IMR-90 (cell line): Measurements from ENCODE around the gene CARMIL1. TPM values are rescaled to one million over a fixed set of nuclear protein-coding genes. Genes with fewer than 3 reads are reported as not detected.

Experiments
- ATAC-seq: fragments of 200-7000 bp; cut with Tn5 transposase; 2 replicates; pipeline ENCODE4 v1.9.1; 2020; ENCODE audit warnings: low read depth, mild to moderate bottlenecking, moderate library complexity
- BruUV-seq: library from RNA; stranded (reverse); fragments of 400-500 nt; replicated peaks from 2 replicates; lab custom pipeline; 2021; lab: Mats Ljungman, UMichigan
- CTCF ChIA-PET: fragments of 300-600 bp; formaldehyde crosslinking; extraction: SDS; loops from one replicate; lab custom pipeline; 2021; ENCODE audit warnings: antibody characterized with exemption; lab: Yijun Ruan, JAX
- POLR2A ChIA-PET: fragments of 300-600 bp; sonication (Branson Sonifier 250); formaldehyde crosslinking; loops from one replicate; lab custom pipeline; 2022; ENCODE audit warnings: antibody characterized with exemption; ENCODE audit not compliant: unreplicated experiment; lab: Charles Lee
- DNase-seq: peaks from one replicate; pipeline ENCODE4 v3.0.0; 2013
- H2AFZ ChIP-seq: replicated peaks from 2 replicates; pipeline ENCODE3; 2013; ENCODE audit warnings: low read length, mild to moderate bottlenecking; ENCODE audit not compliant: poor library complexity
- H2AK5ac ChIP-seq: 2 replicates; pipeline ENCODE4 v1.6.1; 2013; ENCODE audit warnings: low read depth, low read length, inconsistent platforms
- H2AK9ac ChIP-seq: replicated peaks from 2 replicates; pipeline ENCODE3; 2013; ENCODE audit warnings: mild to moderate bottlenecking, low read depth, low read length, moderate library complexity; ENCODE audit not compliant: poor library complexity
- H2BK120ac ChIP-seq: 2 replicates; pipeline ENCODE4 v1.6.1; 2013; ENCODE audit warnings: low read depth, low read length, inconsistent platforms
- H2BK15ac ChIP-seq: 3 replicates; pipeline ENCODE4 v1.6.1; 2013; ENCODE audit warnings: low read depth, low read length, inconsistent platforms
- H2BK20ac ChIP-seq: 2 replicates; pipeline ENCODE4 v1.6.1; 2013; ENCODE audit warnings: low read depth, mild to moderate bottlenecking, inconsistent platforms, low read length, moderate library complexity
- H2BK5ac ChIP-seq: 2 replicates; pipeline ENCODE4 v1.6.1; 2013; ENCODE audit warnings: mild to moderate bottlenecking, low read depth, low read length, inconsistent platforms; ENCODE audit not compliant: poor library complexity, severe bottlenecking
- H3K14ac ChIP-seq: replicated peaks from 2 replicates; pipeline ENCODE4 v1.6.1; 2013; ENCODE audit warnings: low read depth, low read length, inconsistent platforms
- H3K18ac ChIP-seq: 2 replicates; pipeline ENCODE4 v1.6.1; 2013; ENCODE audit warnings: low read depth, low read length, control low read depth
- H3K23ac ChIP-seq: 2 replicates; pipeline ENCODE4 v1.6.1; 2013; ENCODE audit warnings: low read depth, low read length, inconsistent platforms
- H3K27ac ChIP-seq: 2 replicates; pipeline ENCODE4 v1.5.1; 2013; ENCODE audit warnings: mild to moderate bottlenecking, control low read depth, low read length; ENCODE audit not compliant: insufficient read depth
- H3K27me3 ChIP-seq: 2 replicates; pipeline ENCODE4 v1.6.1; 2013; ENCODE audit warnings: low read length; ENCODE audit not compliant: control insufficient read depth, insufficient read depth
- H3K36me3 ChIP-seq: 2 replicates; pipeline ENCODE4 v1.6.1; 2013; ENCODE audit warnings: low read length, mixed read lengths; ENCODE audit not compliant: control insufficient read depth, insufficient read depth
- H3K4ac ChIP-seq: 2 replicates; pipeline ENCODE4 v1.6.1; 2013; ENCODE audit warnings: low read depth, low read length, inconsistent platforms
- H3K4me1 ChIP-seq: 2 replicates; pipeline ENCODE4 v1.6.1; 2013; ENCODE audit warnings: low read length, mixed read lengths; ENCODE audit not compliant: control insufficient read depth, insufficient read depth
- H3K4me2 ChIP-seq: 2 replicates; pipeline ENCODE4 v1.6.1; 2013; ENCODE audit warnings: low read depth, mild to moderate bottlenecking, control low read depth, low read length, moderate library complexity
- H3K4me3 ChIP-seq: 2 replicates; pipeline ENCODE4 v1.5.1; 2013; ENCODE audit warnings: low read depth, mild to moderate bottlenecking, control low read depth, low read length, moderate library complexity; ENCODE audit not compliant: insufficient read depth
- H3K56ac ChIP-seq: 2 replicates; pipeline ENCODE4 v1.6.1; 2013; ENCODE audit warnings: low read length, inconsistent platforms; ENCODE audit not compliant: insufficient read depth; ENCODE audit errors: extremely low read depth
- H3K79me1 ChIP-seq, 2 experiments: 2 replicates each; pipeline ENCODE4 v1.6.1; 2013; ENCODE audit warnings: low read length in 2 of 2, inconsistent platforms in 1 of 2, low read depth in 1 of 2
- H3K9ac ChIP-seq: 2 replicates; pipeline ENCODE4 v1.6.1; 2013; ENCODE audit warnings: low read depth, low read length, control low read depth
- H3K9me1 ChIP-seq: 2 replicates; pipeline ENCODE4 v1.6.1; 2013; ENCODE audit warnings: low read length, inconsistent platforms; ENCODE audit not compliant: insufficient read depth
- H3K9me3 ChIP-seq: 2 replicates; pipeline ENCODE4 v1.6.1; 2013; ENCODE audit warnings: low read length; ENCODE audit not compliant: control insufficient read depth, insufficient read depth
- H4K20me1 ChIP-seq: 2 replicates; pipeline ENCODE4 v1.6.1; 2013; ENCODE audit warnings: low read length, inconsistent platforms; ENCODE audit not compliant: insufficient read depth
- H4K5ac ChIP-seq: 2 replicates; pipeline ENCODE4 v1.6.1; 2013; ENCODE audit warnings: mild to moderate bottlenecking, low read depth, low read length, control low read depth
- H4K8ac ChIP-seq, 2 experiments: 2 replicates each; pipeline ENCODE4 v1.6.1; 2013; ENCODE audit warnings: low read depth in 2 of 2, low read length in 2 of 2, control low read depth in 1 of 2, inconsistent platforms in 1 of 2
- H4K91ac ChIP-seq: 2 replicates; pipeline ENCODE4 v1.6.1; 2013; ENCODE audit warnings: low read depth, low read length, inconsistent platforms; ENCODE audit not compliant: insufficient read depth
- CEBPB ChIP-seq: IDR thresholded peaks from 2 replicates; pipeline ENCODE4 v1.6.1; 2012; ENCODE audit warnings: low read depth, low read length, improper control_type of control experiment
- CHD1 ChIP-seq: IDR thresholded peaks from 2 replicates; pipeline ENCODE4 v1.6.1; 2012; ENCODE audit warnings: low read depth, low read length, improper control_type of control experiment
- CTCF ChIP-seq: conservative IDR thresholded peaks from 2 replicates; pipeline ENCODE4 v1.5.1; 2012; ENCODE audit warnings: mild to moderate bottlenecking, low read depth, low read length, improper control_type of control experiment
- ELK1 ChIP-seq: fragments of 150-350 bp; IDR thresholded peaks from 2 replicates; pipeline ENCODE4 v1.6.1; 2016; ENCODE audit warnings: low read depth, mild to moderate bottlenecking, low read length, moderate library complexity, borderline replicate concordance
- FOS ChIP-seq: fragments of 150-350 bp; IDR thresholded peaks from 2 replicates; pipeline ENCODE4 v1.6.1; 2016; ENCODE audit warnings: low read depth, low read length
- MAFK ChIP-seq: IDR thresholded peaks from 2 replicates; pipeline ENCODE4 v1.6.1; 2012; ENCODE audit warnings: low read depth, low read length, improper control_type of control experiment
- MAZ ChIP-seq: IDR thresholded peaks from 2 replicates; pipeline ENCODE4 v1.6.1; 2012; ENCODE audit warnings: low read depth, mild to moderate bottlenecking, low read length, improper control_type of control experiment, moderate library complexity, borderline replicate concordance
- MXI1 ChIP-seq: IDR thresholded peaks from 2 replicates; pipeline ENCODE4 v1.6.1; 2012; ENCODE audit warnings: low read depth, mild to moderate bottlenecking, low read length, moderate library complexity, borderline replicate concordance
- NFE2L2 ChIP-seq: fragments of 150-350 bp; IDR thresholded peaks from 2 replicates; pipeline ENCODE4 v1.6.1; 2016; ENCODE audit warnings: low read depth, mild to moderate bottlenecking, low read length
- POLR2A ChIP-seq: IDR thresholded peaks from 2 replicates; pipeline ENCODE4 v1.6.1; 2012; ENCODE audit warnings: mild to moderate bottlenecking, low read depth, low read length
- RAD21 ChIP-seq: IDR thresholded peaks from 2 replicates; pipeline ENCODE4 v1.6.1; 2012; ENCODE audit warnings: low read length, improper control_type of control experiment
- RCOR1 ChIP-seq: IDR thresholded peaks from 2 replicates; pipeline ENCODE4 v1.6.1; 2012; ENCODE audit warnings: mild to moderate bottlenecking, low read length, improper control_type of control experiment; ENCODE audit not compliant: insufficient replicate concordance
- WGBS, 2 experiments: methylation state at CpG; one replicate each; pipeline versions ENCODE4 v1.1.5 to v1.1.7; 2013; ENCODE audit warnings: missing lambda C conversion rate in 2 of 2; ENCODE audit not compliant: insufficient read length in 1 of 2; ENCODE audit errors: extremely low coverage in 2 of 2; 5-methylcytosine and 5-hydroxymethylcytosine counted together
- dilution Hi-C: fragments of 300-500 bp; cut with HindIII; formaldehyde crosslinking; loops from one replicate; pipeline ENCODE4 v1.14.3; 2018; ENCODE audit warnings: low sequenced_read_pairs; ENCODE audit not compliant: unreplicated experiment
- in situ Hi-C: fragments of 300-500 bp; cut with MboI; formaldehyde crosslinking; loops from 3 replicates; pipeline ENCODE4 v1.14.3; 2019; ENCODE audit warnings: low sequenced_read_pairs, inconsistent platforms, mixed read lengths
- intact Hi-C: fragments of 100-400 bp; cut with micrococcal nuclease; formaldehyde crosslinking; loops from 2 replicates; pipeline ENCODE4 v1.10.0; 2022
- polyA plus RNA-seq, 3 experiments: library from polyadenylated mRNA; depleted of rRNA; stranded (reverse); fragments of >200 nt; gene quantifications; 2 replicates each; pipeline ENCODE4 v1.2.3, GENCODE V29; 2012; ENCODE audit warnings: low replicate concordance in 1 of 3
- total RNA-seq: library from RNA; depleted of rRNA; stranded (reverse); fragments of >200 nt; gene quantifications from 2 replicates; pipeline ENCODE4 v1.2.3, GENCODE V29; 2012

Gene CARMIL1
- total and polyA plus RNA-seq, 2 of the 4 experiments (the other 2 are of a cell fraction), result 1.3 to 2.9 TPM

DNA sequence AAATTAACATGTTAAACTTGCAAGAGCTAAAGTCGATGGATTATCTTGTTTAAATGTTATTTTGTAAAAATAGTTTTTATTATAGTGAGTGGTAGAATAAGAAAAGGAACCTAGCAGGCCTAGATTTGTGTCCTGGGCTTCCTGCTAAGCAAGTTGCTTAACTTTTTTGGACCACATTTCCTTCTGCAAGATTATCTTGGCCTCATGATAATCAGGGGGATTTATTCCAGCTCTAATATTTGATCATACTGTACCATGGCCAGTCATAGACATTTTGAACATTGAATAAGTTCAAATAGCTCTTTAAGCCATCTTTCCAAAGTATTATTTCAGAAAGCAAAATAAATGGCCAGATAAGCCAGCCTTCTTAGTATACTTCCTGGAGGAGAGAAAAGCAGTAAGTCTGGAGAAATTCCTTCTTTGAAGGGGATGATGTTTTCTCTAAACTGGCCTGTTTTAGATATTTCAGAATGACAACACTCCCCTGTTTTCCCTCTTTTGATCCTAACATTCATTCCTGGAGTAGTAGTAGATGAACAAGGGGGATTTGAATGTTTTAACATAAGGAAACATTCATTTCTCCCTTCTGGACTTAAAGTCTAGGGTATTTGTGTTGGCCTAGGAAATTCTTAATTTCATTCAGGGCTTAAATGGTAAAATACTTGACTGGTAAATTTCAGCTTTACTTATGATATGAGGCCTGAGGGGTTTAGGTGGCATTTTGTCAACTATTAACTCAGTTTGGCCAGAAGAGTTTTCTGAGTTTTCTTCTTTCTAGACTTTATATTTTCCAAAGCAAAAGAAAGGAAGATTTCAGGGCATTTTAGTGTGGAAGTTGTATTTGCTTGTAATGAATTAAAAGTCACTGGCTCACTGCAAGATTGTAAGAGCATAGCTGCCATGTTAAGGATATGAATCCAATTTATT, 264.1 kb downstream of the CARMIL1 start:
- H3K4me3 ChIP-seq, result no peak overlapping the region
- H3K27me3 ChIP-seq, result no peaks in the 10 kb centered on the region
- no peak overlapping the region for H3K56ac ChIP-seq
- no TSS peak for BruUV-seq
- in situ Hi-C loops, result no loop called here
- H3K23ac ChIP-seq, result no peak overlapping the region
- H3K9ac ChIP-seq, result no peak overlapping the region
- H2BK5ac ChIP-seq, result no peak overlapping the region
- no peaks in the 10 kb centered on the region for H3K36me3 ChIP-seq
- CTCF ChIA-PET, result interaction anchor here (0.9 kb wide), 1 partner anchor 14 kb away, joined by 4 read pairs; no protein-coding TSS in a partner anchor
- WGBS, 2 experiments, result no CpG with 5 or more reads among the region's 1 CpG
- no peak overlapping the region for H2AK5ac ChIP-seq
- H3K4ac ChIP-seq, result no peak overlapping the region
- H3K79me1 ChIP-seq, result no peaks in the 10 kb centered on the region
- no peak for TF ChIP-seq RAD21
- no peak for TF ChIP-seq MXI1
- no peak for TF ChIP-seq POLR2A
- no peak for TF ChIP-seq RCOR1
- no peak for TF ChIP-seq CHD1
- TF ChIP-seq ELK1, result no peak
- no peak for TF ChIP-seq MAFK
- no peak for TF ChIP-seq CEBPB
- TF ChIP-seq MAZ, result no peak
- no peak for TF ChIP-seq CTCF
- no peak for TF ChIP-seq NFE2L2
- no peak for TF ChIP-seq FOS
- no peak overlapping the region for H2BK20ac ChIP-seq
- no peak overlapping the region for H2BK15ac ChIP-seq
- intact Hi-C loops, result no loop called here
- no peak overlapping the region for H3K27ac ChIP-seq
- no peak overlapping the region for H2AFZ ChIP-seq
- H4K20me1 ChIP-seq, result no peaks in the 10 kb centered on the region
- H3K18ac ChIP-seq, result no peak overlapping the region
- POLR2A ChIA-PET, result no interaction called here
- H3K4me2 ChIP-seq, result no peak overlapping the region
- no peak overlapping the region for H4K8ac ChIP-seq
- no peak overlapping the region for H4K91ac ChIP-seq
- no peak for DNase-seq
- H2BK120ac ChIP-seq, result no peak overlapping the region
- H4K5ac ChIP-seq, result no peak overlapping the region
- ATAC-seq, result no peak
- H3K9me3 ChIP-seq, result no peaks in the 10 kb centered on the region
- H3K14ac ChIP-seq, result no peak overlapping the region
- no peaks in the 10 kb centered on the region for H3K4me1 ChIP-seq
- dilution Hi-C loops, result no loop called here
- no peaks in the 10 kb centered on the region for H3K9me1 ChIP-seq
- no peak overlapping the region for H2AK9ac ChIP-seq
